Anterior cingulate cortex (tissue), 58 donors: Measurements from ENCODE around the gene CSAD.

Experiments used
- DNase-seq, 58 donors: peaks; one replicate each; lab custom pipeline; 2025; lab: John Stamatoyannopoulos, UW

Gene CSAD

DNA sequence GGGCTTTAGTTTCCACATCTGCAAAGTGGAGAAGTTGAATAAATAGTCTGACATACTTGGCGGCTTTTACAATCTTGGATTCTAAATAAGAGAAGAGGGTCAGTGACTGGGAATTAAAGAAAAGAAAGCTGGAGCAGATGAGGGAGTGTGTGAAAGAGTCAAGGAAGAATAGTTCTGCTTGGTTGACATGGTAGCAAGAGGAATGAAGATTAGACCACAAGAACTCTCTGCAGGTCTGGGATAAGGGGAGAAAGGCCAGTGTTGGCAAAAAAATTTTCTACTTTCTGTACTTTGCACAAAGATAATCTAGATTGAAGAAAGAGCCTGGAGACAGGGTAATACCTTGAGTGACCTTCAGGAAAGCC lies 20.4 kb upstream of the CSAD start:
- DNase-seq = no peak

DNA sequence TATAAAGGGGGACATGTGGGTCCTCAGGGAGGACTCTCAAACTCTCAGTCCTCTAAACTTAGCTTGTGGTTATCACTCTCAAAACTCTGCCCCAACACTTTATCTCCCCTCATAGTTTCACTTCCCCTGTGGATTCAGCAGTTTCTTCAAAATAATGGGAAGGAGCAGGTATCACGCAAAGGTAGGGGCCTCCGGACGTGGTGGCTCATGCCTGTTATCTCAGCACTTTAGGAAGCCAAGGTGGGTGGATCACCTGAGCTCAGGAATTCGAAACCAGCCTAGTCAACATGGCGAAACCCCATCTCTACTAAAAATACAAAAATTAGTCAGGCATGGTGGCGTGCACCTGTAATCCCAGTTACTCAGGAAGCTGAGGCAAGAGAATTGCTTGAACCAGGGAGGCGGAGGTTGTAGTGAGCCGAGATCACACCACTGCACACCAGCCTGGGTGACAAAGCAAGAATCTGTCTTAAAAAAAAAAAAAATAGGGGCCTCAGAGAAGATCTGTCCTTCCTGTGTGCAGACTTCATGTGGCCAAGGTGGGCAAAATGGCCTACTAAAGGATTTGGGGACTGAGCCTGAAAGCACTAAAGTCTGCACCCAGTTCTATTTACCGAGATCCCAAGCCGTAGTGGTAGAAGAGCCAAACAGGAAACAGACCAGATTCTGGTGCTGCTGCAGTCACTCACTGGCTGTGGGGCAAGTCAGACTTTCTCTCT lies 19.9 kb upstream of the CSAD start:
- DNase-seq = no peak

DNA sequence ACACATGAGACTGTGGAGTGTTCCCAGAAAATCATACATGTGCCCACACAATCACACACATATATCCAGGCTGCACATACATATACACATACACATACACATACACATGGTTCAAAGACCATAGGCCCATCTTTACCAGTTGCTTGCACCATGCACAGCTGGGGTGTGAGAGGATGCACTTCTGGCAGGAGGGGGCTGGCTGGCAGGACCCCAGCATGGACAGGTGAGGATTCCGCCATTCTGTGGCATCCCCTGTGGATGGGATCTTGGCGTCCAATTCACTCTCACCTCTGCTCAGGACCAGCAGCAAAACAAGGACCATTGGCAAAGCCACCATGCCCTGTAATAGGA lies 19.4 kb upstream of the CSAD start:
- DNase-seq = no peak

DNA sequence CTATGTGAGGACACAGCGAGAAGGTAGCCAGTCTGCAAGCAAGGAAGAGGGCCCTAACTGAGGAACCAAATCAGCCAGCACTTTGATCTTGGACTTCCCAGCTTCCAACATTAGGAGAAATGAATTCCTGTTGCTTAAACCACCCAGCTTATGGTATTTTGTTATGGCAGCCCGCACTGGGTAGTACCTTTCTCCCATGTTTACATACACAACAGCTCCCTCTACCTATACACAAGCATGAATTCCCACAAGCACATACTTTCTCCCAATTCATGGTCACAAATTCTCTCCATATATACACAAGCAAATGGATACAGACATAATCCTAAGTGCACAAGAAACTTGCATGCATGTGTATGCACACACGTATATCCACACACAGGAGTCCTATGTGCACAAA lies 19.0 kb upstream of the CSAD start:
- no peak for DNase-seq

DNA sequence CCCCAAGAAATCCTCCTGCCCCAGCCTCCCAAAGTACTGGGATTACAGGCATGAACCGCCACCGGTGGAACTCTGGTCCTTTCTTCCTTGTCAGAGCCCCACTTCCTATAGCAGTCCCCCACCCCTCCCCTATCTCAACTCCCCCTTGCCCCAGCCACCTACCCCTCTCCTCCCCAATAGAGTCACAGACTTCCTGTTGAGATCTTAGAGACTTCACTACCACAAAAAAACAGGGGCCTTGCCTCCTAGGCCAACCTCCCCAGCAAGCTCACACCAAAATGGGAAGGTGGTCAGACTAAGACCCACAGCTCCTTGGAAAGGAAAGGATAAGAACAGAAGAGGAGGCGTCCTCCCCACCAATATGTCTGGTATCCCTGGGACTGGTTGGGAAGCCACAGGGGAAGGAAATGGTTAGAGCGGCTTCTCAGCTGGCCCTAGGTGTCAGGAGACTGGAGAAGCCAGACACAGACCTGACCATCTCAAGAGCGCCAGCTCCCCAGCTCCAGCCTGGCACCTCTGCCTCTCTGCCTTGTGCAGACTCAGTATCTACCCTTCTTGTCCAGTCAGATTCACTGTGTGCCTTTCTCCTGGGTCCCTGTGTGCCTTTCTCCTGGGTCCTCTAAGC lies 17.9 kb upstream of the CSAD start:
- no peak for DNase-seq

DNA sequence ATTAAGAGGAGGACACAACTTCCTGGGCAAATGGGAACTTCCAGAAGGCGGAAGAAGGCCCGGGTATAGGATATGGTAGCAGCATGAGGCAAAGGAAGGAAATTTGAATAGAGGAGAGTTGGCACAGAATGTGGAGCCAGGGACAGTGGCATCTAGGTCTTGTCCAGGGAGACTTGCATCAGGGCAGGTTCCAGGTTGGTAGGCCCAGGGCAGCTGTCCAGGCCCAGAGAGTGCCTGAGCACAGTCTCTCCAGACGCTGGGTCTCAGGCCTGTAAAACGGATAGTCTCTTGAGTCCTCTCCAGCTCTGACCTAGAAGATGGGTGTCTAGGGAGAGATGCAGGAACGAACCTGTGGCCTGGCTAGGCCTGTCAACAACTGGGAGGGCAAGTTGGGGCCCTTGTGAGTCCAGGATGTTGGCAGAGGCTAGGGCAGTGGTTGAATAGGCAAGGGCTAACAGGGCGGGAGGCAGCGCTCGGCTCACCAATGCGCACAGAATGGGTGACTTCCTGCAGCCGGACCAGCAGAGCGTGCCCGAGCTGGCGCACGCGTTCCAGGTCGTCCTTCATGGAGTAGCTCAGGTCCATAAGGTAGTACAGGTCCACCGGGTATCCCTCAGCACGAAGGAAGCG lies 16.4 kb upstream of the CSAD start:
- DNase-seq = no peak

DNA sequence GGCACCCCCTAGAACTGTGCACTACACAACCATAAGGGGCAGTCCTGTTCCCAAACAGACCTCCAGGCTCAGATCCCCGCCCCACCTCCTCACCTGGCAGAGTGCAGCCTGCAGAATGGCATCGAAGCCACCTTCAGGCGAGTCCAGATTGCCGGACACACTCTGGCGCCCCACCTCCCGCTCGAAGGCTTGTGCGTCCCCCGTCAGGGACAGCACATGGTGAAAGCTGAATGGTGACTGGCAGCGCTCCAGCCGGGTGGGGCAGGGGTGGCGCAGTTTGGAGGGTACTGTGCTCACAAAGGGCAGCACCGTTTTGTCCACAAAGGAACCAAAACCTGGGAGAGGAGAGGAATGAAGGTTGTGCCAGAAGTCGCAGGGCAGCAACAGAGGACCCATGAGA lies 15.8 kb upstream of the CSAD start:
- no peak for DNase-seq

DNA sequence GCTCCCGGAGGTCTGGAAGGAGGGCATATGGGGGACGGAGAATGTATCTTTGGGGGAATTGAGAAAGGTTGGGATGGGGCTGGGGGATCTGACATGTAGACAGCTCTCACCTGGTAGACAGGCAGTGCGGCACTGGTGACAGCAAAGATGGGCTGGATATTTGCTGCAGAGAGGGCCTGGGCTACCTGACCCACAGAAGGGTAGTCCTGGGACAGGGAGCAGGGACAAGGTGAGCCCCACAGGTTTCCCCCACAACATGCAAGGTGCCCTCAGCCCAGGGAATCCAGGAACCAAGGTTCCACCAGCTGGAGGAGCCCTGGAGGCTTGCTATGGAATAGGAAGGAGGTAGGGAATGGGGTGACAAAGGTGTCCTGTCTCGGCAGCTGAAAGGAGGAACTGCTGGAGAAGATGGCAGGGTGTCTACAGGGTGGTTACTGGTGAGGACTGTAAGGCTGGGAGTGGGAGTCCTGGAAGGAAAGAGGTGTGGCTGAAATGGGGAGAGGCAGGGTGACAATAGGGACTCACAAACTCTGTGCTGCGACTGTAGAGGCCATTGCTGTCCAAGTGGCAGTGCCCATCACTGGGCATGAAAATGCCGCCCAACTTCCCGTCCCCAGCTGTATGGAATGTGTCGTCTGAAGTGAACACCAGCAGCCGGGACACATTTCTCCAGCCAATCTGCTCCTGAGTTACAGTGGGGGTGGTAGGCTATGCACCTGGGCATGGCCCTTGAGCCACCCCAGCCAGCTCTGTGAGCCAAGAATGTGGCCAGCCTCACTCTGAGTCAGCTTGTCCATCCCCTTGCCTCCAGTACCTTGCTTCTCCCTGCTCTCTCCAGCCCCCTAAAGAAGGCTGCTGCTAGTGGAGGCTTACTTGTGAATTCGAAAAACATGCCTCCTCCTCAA lies 15.0 kb upstream of the CSAD start:
- no peak for DNase-seq

DNA sequence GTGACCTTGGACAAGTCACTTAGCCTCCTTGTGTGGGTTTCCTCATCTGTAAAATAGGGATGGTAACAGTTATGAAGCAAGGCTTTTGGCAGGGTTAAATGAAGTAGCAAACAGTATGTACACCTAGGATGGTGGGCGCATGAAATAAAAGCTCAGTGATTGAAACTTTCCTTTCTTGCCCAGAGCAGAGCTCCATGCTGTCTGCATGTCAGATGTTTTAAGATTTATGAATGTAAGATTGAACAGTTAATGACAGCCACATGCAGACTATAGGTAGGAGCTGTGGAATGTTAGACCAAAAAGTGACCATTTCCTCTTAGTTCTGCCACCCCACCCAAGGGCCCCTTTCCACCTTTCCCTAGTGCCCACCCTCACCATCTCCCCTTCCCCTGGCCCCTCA lies 14.2 kb upstream of the CSAD start:
- DNase-seq = no peak

DNA sequence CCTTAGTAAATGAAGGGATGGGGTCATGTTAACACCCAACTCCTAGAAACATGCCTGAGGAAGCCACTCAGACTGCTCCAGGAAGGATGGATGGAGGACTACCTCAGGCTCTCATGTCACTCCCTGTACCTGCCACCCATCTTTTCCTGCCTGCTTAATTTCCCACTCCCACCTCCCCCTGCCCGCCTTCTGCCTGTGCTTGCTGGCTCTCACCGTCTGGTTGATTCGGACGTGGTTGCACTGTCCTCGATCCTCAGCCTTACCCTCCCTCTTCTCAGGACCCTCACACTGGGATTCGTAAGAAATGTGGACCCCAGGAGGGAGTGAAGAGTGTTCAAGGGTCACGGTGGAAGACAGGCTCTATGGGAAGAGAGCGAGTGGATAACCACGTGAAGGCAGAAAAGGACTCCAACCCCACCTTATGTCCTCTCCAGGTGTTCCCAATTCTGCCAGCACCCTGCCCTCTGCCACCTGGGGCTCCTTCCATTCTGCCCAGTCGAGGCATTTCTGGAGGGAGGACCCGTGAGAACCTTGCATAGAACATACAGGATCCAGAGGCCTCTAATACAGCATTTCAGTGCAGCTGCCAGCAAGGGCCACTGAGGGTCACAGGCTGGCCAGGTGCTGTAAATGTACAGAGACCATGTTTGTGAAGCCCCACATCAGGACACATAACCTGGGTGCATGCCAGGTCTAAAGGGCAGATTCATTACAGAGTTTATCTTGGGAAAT lies 13.4 kb upstream of the CSAD start:
- DNase-seq = no peak

DNA sequence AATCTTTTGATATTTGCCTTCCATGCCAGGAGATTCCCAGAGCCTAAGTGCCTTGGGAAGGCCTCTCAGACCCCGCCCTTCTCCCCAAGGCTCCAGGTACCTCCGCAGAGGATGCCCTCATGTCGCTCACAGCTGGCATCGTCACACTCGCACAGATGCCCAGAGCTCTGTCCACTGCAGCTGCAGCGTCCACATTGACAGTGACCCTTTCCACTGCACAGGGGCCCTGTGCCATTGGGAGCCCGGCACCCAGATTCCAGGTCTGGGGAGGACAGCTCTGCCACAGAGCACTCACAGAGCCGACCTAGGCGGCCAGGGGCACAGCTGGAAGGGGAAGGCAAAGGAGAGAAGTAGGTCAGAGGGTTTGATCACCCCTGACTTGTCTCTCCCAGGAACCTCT lies 12.3 kb upstream of the CSAD start:
- no peak for DNase-seq

DNA sequence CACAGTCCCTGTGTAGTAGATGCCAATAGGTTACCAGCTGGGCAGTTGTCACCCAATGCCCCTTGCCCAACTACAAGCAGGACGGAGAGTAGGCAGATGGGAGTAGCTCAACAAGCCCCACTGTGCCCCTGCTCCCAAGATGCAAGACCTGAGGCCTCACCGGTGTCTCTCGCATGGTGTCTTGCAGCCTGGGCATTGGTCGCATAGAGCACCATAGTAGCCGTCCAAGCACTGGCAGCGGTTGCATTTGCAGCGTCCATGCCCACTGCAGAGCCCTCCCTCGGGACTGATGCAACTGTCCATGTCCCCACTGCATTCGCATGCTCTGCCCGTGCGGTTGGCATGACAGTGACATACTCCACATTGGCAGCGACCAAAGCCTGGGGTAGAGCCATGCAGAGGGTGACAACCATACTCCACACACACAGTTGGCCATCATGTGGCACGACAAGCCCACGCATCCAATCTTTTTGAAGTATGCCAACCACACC lies 11.9 kb upstream of the CSAD start:
- DNase-seq = no peak

DNA sequence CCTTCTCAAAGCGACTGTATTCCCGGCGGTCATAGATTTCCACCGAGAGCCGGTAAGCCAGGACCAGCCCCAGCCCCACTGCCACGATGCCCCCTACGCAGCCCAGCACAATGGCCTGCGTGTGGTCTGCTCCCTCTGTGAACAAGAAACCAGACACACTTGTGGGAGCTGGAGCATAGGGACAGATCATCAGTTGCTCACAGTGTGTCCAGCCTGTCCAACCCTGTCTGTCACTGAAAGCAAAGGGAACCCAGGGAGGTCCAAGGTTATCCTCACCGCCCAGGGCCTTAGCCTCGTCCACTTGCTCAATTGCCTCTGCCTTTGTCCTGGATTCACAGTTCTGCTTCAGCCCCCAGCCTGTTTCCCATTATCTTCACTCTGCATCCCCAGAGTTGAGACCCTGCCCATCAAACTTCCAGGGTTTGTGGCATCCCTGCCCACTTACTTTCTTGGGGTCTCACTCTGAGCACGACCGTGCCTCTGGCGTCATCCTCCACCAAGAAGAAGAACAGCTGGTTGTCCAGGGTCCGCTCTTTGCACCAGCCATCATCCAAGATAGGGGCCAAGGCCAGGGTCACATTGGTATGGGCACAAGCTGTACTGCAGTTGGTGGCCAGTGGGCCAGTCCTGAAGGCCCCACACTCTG lies 11.3 kb upstream of the CSAD start:
- DNase-seq = no peak

DNA sequence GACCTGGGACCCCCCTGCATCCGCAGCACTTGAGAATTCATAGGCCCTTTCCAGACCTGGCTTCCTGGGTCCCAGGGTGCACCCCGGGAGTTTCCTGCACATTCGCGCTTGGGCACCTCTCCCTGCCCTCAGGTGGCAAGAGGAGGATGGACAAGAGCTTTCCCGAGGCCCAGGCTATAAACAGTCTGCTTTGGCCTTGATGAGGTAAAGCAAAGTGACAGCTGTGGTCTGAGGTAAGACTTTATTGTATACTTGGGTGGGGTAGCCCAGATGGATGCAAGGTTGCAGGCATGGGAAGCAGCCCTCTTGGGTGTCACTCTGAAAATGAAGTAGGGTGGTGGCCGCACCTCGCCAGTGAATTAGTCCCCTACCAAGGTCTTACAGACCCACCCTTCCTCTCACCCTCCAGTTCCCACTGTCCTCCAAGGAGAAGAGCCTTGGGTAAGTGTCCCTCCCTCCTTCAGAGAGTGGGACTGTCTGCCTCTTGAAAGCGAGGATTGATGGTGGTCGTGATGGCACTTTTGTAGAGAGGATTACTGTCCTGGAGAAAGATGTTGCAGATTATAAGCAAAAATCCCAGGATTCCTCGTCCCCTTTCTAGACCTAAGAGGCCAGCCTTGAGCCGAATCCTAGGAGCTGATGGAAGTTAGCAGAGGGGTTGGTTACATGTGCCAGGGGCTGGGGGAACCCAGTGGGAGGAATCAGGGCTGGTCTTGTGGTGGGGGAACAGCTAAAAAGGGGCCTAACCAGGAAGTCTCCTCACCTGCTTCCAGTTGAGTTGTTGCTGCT lies 10.6 kb upstream of the CSAD start:
- no peak for DNase-seq

DNA sequence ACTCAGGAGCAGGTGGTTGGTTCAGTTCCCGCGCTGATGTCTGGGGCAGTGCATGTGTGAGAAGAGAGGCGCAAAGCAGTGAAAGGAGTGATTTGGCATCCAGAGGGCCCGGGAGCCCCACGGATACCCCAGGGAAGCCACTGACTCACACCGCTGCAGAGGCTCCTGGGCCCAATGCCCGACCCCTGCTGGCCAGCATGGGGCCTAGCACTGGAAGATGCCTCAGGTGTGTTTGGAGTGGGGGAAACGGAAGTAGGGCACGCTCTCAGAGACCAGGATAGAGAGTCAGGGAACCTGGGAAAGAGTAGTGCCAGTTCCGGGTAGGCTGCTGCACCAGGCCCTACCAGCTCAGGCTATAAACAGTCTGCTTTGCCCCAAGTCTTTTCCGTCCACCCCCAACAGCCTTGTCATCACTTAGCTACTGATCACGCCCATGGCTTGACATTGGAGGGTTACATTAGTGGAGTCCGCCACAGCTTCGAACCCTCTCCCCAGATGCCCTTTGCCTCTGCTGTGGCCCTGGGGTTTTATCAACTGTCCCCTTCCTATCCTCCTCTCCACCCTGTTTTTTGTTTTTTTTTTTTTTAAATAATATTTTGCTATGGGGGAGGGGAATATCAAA lies 9.5 kb upstream of the CSAD start:
- DNase-seq = peak in 3 of 58 donors; percentile 8 to 15 (median 10)

DNA sequence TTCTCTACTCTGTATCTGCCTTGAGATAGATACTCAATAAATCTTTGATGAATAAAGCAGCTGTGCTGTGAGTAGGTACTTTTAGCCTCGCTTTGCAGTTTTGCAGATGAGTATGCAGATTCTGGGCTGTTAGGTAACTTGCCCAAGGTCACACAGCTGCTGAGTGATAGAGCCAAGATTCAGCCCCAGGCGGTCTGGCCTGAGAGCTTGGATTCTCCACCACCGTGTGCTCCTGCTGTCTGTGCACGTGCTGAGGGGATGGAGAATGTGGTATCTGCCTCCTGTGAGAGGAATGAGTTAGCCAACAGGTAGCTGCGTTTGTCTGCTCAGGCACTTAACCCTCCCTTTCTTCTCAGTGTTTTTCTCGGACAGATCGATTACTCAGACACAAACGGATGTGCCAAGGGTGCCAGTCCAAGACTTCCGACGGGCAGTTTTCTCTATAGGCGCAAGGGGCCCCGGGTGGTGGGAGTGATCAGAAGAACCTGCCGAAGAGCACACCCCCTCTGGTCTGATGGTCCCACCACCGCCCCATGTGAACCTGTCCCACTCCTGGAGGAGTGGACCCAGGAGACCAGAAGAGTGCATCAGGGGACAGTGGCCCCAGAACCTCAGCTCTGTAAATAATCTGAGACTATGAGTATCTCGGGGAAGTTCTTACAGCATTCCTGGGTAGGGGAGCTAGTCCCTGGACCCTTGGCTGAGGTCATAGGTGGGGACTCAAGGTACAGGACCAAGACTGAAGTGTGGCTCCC lies 6.6 kb upstream of the CSAD start:
- DNase-seq = no peak

DNA sequence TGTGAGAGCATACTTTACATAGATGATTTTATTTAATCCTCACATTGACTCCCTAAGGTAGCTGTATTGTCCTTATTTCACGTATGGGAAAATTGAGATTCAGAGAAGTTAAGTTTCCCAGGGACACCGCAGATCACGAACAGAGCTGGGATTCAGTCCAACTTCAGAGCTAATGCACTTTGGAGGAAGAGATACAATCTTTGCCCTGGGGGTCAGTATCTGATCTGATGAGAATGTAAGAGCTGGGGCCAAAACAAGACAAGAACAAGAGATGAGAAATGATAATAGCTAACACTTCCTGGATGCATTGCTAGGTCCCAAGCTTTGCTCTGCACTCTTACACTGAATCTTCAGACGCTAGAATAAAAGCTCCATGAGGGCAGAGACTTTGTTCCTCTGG lies 6.0 kb upstream of the CSAD start:
- no peak for DNase-seq
